AG09319 (cell line): Measurements from ENCODE around the gene MARK1.

Source experiments
- DNase-seq: peaks from one replicate; pipeline ENCODE4 v3.0.0-alpha.2; 2010; ENCODE audit warnings: low read depth; ENCODE audit errors: extremely low read depth
- CTCF ChIP-seq: IDR thresholded peaks from 2 replicates; pipeline ENCODE4 v1.5.1; 2011; ENCODE audit warnings: low read depth, mild to moderate bottlenecking, inconsistent platforms, low read length, moderate library complexity

The MARK1 gene

GRCh38 chr1:220513834-220514233 lies 14.1 kb upstream of the MARK1 start:
- no peak for DNase-seq
- no peak for TF ChIP-seq CTCF

GRCh38 chr1:220514256-220514655 lies 13.7 kb upstream of the MARK1 start:
- TF ChIP-seq CTCF: no peak

GRCh38 chr1:220516014-220516721 lies 11.8 kb upstream of the MARK1 start:
- DNase-seq: no peak
- no peak for TF ChIP-seq CTCF

More at GRCh38 chr1:220514256-220514655, 13.7 kb upstream of the MARK1 start:
- DNase-seq: no peak

- TF ChIP-seq CTCF: no peak
- no peak for DNase-seq
These were observed 11.3 kb upstream of the MARK1 start for GRCh38 chr1:220516722-220517042.

- no peak for DNase-seq
- no peak for TF ChIP-seq CTCF
These were observed 6.2 kb upstream of the MARK1 start for GRCh38 chr1:220521778-220522177.

- TF ChIP-seq CTCF: no peak
- no peak for DNase-seq
These were observed 1.6 kb upstream of the MARK1 start for GRCh38 chr1:220526294-220526693.

- no peak for TF ChIP-seq CTCF
- no peak for DNase-seq
These were observed 543 bp upstream of the MARK1 start for GRCh38 chr1:220527279-220527907.
